ENCODE results near the gene MKKS.

Gene MKKS

DNA sequence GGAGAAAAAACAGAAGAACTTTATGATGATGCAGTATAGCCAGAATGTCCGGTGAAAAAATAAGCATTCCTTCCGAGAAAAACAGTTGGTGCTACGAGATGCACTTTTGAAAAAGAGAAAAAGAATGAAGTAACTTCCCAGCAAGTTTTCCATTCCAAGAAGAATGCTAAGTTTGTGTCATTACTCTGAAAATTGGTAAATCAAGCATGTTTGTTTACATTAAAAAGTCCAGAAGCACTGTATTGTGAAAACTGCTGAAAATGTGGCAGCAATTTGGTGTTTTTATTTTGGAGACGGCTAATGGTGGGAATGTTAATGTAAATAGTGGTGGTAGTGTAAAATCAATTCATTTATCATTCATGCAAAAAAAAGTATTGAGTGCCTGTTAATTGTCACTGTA is 46.3 kb downstream of the MKKS start:
- DNase-seq (ENCODE audit: low read depth), result no peak
- TF ChIP-seq CTCF (IDR thresholded peaks at IDR 0.05; ENCODE audit: insufficient read depth, low read depth, low read length, missing control alignments), result no peak
- no peak overlapping the region for H3K4me3 ChIP-seq (ENCODE audit: low read length)

DNA sequence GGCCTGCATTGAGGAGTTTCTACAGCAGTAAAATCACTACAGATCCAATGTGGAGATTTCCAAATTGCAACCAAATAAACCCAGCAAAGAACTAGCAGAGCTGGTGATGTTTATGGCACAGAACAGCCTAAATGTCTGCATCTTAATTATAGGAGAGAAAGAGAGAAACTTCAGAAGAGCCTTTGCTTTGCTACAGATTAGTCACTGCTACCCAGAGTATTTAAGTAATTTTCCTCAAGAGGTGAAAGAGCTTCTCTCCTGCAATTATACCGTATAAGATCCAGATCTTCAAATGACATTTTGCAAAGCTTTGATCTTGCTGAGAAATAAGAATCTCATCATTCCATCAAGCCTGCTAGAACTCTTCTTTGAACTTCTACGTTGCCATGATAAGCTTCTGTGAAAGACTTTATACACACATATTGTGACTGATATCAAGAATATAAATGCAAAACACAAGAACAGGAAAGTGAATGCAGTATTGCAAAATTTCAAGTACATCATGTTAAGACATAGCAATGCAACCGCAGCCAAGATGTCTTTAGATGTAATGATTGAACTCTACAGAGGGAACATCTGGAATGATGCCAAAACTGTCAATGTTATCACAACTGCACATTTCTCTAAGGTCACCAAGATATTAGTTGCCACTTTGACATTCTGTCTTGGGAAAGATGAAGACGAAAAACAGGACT is 48.0 kb downstream of the MKKS start:
- no peak for DNase-seq (ENCODE audit: low read depth)
- H3K4me3 ChIP-seq (ENCODE audit: low read length), result no peak overlapping the region
- TF ChIP-seq CTCF (IDR thresholded peaks at IDR 0.05; ENCODE audit: insufficient read depth, low read depth, low read length, missing control alignments), result no peak

DNA sequence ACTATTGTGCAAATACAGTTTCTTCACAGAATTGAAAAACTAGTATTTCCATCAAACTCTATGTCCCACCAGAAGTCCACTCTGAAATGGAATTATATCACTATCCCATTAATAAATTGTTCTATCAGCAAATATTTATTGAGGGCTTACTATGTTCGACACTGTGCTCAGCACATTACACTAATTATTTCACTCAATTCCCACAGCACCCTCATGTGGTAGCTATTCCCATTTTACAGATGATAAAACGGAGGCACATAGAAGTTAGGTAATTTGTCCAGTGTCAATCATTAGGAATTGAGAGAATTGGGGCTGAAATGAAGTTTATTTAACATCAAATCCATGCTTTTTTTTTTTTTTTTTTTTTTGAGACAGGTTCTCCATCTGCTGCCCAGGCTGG is 52.5 kb downstream of the MKKS start:
- no peak for DNase-seq (ENCODE audit: low read depth)
- H3K4me3 ChIP-seq (ENCODE audit: low read length), result no peak overlapping the region
- no peak for TF ChIP-seq CTCF (IDR thresholded peaks at IDR 0.05; ENCODE audit: insufficient read depth, low read depth, low read length, missing control alignments)

GRCh38 chr20:10379761-10380160 is 54.3 kb downstream of the MKKS start:
- no peak overlapping the region for H3K4me3 ChIP-seq (ENCODE audit: low read length)

GRCh38 chr20:10376270-10377075 is 57.5 kb downstream of the MKKS start:
- no peak for TF ChIP-seq CTCF (IDR thresholded peaks at IDR 0.05; ENCODE audit: insufficient read depth, low read depth, low read length, missing control alignments)
- no peak for DNase-seq (ENCODE audit: low read depth)
- no peak overlapping the region for H3K4me3 ChIP-seq (ENCODE audit: low read length)

More at GRCh38 chr20:10379761-10380160, 54.3 kb downstream of the MKKS start:
- no peak for TF ChIP-seq CTCF (IDR thresholded peaks at IDR 0.05; ENCODE audit: insufficient read depth, low read depth, low read length, missing control alignments)
- DNase-seq (ENCODE audit: low read depth), result no peak

- no peak overlapping the region for H3K4me3 ChIP-seq (ENCODE audit: low read length)
- DNase-seq (ENCODE audit: low read depth), result no peak
- no peak for TF ChIP-seq CTCF (IDR thresholded peaks at IDR 0.05; ENCODE audit: insufficient read depth, low read depth, low read length, missing control alignments)
Measured at GRCh38 chr20:10375191-10375590, 58.8 kb downstream of the MKKS start.
